ENCODE measurements around the gene FKBP1A.

Gene FKBP1A

DNA sequence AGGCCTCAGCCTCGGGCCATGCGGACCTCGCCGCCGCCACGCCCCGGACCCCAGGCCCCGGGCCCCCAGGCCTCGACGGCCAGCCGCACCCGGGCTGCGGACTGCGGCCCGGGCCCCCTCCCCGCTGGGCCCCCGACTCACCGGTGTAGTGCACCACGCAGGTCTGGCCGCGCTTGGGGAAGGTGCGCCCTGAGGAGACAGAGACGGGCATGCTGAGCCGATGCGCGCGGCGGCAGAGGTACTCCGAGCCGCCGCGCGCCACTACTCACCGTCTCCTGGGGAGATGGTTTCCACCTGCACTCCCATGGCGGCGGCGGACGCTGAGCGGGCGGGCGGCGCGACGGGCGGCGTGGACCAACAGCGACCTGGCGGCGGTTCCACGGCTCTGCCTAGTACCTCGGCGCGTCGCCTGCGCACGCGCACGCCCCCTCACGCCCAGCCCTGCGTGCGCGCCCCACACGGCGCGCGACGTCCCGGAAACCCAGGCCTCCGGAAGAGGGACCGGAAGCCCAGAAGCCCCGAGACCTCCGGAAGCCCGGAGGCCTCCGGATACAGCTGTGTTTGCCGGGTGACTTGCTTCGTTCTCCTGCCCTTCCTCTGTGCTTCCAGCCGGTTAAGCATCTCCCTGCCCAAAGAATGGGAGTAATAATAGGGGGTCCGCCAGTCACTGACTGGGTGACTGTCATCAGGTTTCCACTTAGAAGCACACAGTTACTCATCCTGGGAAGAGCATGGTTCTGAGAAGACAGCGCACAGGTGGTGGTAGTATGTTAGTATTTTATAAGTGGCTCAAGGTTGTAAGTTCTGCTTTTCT lies at the start of gene FKBP1A (continued):
- TF ChIP-seq ZNF2 (tag by site-specific recombination; IDR thresholded peaks at IDR 0.05) (peak; percentile 71), ZNF596 (tag by site-specific recombination; IDR thresholded peaks at IDR 0.05) (no peak), ZNF600 (tag by site-specific recombination; IDR thresholded peaks at IDR 0.05) (no peak), ZNF16 (tag by site-specific recombination; IDR thresholded peaks at IDR 0.05; ENCODE audit: low read depth) (no peak)
- TF ChIP-seq, protein P1, sequence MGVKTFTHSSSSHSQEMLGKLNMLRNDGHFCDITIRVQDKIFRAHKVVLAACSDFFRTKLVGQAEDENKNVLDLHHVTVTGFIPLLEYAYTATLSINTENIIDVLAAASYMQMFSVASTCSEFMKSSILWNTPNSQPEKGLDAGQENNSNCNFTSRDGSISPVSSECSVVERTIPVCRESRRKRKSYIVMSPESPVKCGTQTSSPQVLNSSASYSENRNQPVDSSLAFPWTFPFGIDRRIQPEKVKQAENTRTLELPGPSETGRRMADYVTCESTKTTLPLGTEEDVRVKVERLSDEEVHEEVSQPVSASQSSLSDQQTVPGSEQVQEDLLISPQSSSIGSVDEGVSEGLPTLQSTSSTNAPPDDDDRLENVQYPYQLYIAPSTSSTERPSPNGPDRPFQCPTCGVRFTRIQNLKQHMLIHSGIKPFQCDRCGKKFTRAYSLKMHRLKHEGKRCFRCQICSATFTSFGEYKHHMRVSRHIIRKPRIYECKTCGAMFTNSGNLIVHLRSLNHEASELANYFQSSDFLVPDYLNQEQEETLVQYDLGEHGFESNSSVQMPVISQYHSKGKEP (tag by site-specific recombination; IDR thresholded peaks at IDR 0.05) = no peak
- TF ChIP-seq, protein P2, sequence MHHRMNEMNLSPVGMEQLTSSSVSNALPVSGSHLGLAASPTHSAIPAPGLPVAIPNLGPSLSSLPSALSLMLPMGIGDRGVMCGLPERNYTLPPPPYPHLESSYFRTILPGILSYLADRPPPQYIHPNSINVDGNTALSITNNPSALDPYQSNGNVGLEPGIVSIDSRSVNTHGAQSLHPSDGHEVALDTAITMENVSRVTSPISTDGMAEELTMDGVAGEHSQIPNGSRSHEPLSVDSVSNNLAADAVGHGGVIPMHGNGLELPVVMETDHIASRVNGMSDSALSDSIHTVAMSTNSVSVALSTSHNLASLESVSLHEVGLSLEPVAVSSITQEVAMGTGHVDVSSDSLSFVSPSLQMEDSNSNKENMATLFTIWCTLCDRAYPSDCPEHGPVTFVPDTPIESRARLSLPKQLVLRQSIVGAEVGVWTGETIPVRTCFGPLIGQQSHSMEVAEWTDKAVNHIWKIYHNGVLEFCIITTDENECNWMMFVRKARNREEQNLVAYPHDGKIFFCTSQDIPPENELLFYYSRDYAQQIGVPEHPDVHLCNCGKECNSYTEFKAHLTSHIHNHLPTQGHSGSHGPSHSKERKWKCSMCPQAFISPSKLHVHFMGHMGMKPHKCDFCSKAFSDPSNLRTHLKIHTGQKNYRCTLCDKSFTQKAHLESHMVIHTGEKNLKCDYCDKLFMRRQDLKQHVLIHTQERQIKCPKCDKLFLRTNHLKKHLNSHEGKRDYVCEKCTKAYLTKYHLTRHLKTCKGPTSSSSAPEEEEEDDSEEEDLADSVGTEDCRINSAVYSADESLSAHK (tag by site-specific recombination; IDR thresholded peaks at IDR 0.05) = no peak

DNA sequence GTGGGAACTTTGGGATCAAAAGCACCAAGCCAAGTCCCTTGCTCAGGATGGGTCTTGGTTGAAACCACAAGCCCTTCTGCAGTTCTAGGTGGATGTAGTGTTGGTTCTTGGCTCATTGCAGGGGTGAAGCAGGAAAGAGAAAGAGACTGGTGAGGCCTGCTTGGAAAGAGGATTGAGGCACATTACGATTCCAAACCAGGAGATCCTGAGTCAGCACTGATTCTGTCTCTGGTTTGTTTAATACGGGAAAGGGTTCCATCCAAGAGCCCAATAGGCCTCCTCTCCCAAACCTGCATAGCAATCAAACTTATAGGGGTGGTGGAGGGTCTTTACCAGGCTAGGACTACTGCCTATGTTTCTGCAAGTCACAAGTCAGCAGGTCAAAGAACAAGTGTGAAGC lies 49.5 kb upstream of the FKBP1A start:
- H3K9me3 ChIP-seq (ENCODE audit: control insufficient read depth, insufficient read depth, low read depth, low read length) = no peaks in the 10 kb centered on the region
- H3K36me3 ChIP-seq (ENCODE audit: control insufficient read depth in 2 of 2, insufficient read depth in 1 of 2, low read length in 2 of 2) = peaks cover 31 to 66% of the 10 kb centered on the region in 2 experiments
- no peak overlapping the region for H3K4me3 ChIP-seq (ENCODE audit: low read depth, low read length)
- no peaks in the 10 kb centered on the region for H3K4me1 ChIP-seq (ENCODE audit: control insufficient read depth, insufficient read depth, low read length)
- CTCF ChIA-PET = no interaction called here
- H3K27ac ChIP-seq (ENCODE audit: extremely low read depth, low read depth, low read length) = no peak overlapping the region
- TF ChIP-seq, protein P3, sequence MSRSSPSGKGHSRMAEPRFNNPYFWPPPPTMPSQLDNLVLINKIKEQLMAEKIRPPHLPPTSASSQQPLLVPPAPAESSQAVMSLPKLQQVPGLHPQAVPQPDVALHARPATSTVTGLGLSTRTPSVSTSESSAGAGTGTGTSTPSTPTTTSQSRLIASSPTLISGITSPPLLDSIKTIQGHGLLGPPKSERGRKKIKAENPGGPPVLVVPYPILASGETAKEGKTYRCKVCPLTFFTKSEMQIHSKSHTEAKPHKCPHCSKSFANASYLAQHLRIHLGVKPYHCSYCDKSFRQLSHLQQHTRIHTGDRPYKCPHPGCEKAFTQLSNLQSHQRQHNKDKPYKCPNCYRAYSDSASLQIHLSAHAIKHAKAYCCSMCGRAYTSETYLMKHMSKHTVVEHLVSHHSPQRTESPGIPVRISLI (tag by site-specific recombination; IDR thresholded peaks at IDR 0.05) = no peak
- TF ChIP-seq MYNN (tag by site-specific recombination; IDR thresholded peaks at IDR 0.05; ENCODE audit: borderline replicate concordance) = no peak
- no peak for TF ChIP-seq ZNF792 (tag by site-specific recombination; IDR thresholded peaks at IDR 0.05)
- TF ChIP-seq ZNF16 (tag by site-specific recombination; IDR thresholded peaks at IDR 0.05; ENCODE audit: low read depth) = no peak
- no peak for TF ChIP-seq GLIS2 (tag by site-specific recombination; IDR thresholded peaks at IDR 0.05)
- no peak for TF ChIP-seq ZNF777 (tag by site-specific recombination; IDR thresholded peaks at IDR 0.05; ENCODE audit: borderline replicate concordance)
- TF ChIP-seq GLIS1 (tag by site-specific recombination; IDR thresholded peaks at IDR 0.05) = no peak
- no peak for TF ChIP-seq ZNF426 (tag by site-specific recombination; IDR thresholded peaks at IDR 0.05)
- POLR2A ChIA-PET = no interaction called here

DNA sequence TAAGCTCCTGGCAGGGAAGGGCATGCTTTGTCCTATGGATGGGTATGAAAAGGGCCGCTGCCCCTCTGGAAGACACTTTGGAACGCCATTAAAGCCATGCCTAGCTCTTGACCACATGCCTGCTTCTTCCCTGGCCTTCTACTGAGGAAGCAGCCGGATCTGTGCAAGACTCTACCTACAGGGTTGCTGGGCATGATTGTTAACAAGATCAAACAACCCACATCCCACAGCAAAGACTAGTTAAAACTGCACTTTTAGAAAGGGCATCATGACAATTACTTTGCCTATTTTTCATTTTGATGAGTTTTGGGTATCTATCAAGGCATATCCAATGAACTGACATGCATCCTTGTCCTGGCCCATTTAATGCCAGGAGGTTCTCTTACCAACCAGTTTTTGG lies 48.3 kb upstream of the FKBP1A start:
- Histone ChIP-seq H3K4me1 (ENCODE audit: control insufficient read depth, insufficient read depth, low read length) (no peaks in the 10 kb centered on the region), H3K36me3 (ENCODE audit: control insufficient read depth in 2 of 2, insufficient read depth in 1 of 2, low read length in 2 of 2) (peaks cover 21 to 54% of the 10 kb centered on the region in 2 experiments), H3K27ac (ENCODE audit: extremely low read depth, low read depth, low read length) (no peak overlapping the region), H3K4me3 (ENCODE audit: low read depth, low read length) (no peak overlapping the region), H3K9me3 (ENCODE audit: control insufficient read depth, insufficient read depth, low read depth, low read length) (no peaks in the 10 kb centered on the region)
- CTCF ChIA-PET = interaction anchor here (0.5 to 1.8 kb wide), 4 partner anchors 63 to 336 kb away, joined by 3 to 5 read pairs (median 4); no protein-coding TSS in a partner anchor
- POLR2A ChIA-PET = no interaction called here
- TF ChIP-seq, protein P4, sequence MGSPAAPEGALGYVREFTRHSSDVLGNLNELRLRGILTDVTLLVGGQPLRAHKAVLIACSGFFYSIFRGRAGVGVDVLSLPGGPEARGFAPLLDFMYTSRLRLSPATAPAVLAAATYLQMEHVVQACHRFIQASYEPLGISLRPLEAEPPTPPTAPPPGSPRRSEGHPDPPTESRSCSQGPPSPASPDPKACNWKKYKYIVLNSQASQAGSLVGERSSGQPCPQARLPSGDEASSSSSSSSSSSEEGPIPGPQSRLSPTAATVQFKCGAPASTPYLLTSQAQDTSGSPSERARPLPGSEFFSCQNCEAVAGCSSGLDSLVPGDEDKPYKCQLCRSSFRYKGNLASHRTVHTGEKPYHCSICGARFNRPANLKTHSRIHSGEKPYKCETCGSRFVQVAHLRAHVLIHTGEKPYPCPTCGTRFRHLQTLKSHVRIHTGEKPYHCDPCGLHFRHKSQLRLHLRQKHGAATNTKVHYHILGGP (tag by site-specific recombination; IDR thresholded peaks at IDR 0.05) = no peak
- TF ChIP-seq OSR2 (tag by site-specific recombination; IDR thresholded peaks at IDR 0.05) (no peak), ZNF548 (tag by site-specific recombination; IDR thresholded peaks at IDR 0.05) (no peak), ZNF302 (tag by site-specific recombination; IDR thresholded peaks at IDR 0.05; ENCODE audit: low read depth) (no peak), ZNF274 (IDR thresholded peaks at IDR 0.05; ENCODE audit: low read length) (no peak), ZNF274 (tag by site-specific recombination; IDR thresholded peaks at IDR 0.05; ENCODE audit: borderline replicate concordance) (no peak), ZNF37A (tag by site-specific recombination; IDR thresholded peaks at IDR 0.05) (no peak), ZNF473 (tag by site-specific recombination; IDR thresholded peaks at IDR 0.05) (no peak), ZNF571 (tag by site-specific recombination; IDR thresholded peaks at IDR 0.05) (no peak), ZNF404 (tag by site-specific recombination; IDR thresholded peaks at IDR 0.05) (no peak), ZNF350 (tag by site-specific recombination; IDR thresholded peaks at IDR 0.05) (no peak), ZNF747 (tag by site-specific recombination; IDR thresholded peaks at IDR 0.05) (no peak), RBAK (tag by site-specific recombination; IDR thresholded peaks at IDR 0.05) (no peak)
- TF ChIP-seq, protein P1 (tag by site-specific recombination; IDR thresholded peaks at IDR 0.05) = no peak
